Pancreas (tissue), 10 donors: ENCODE data around the gene MYLK. TPM values are rescaled to one million over a fixed set of nuclear protein-coding genes. Genes with fewer than 3 reads are reported as not detected.
A peak's percentile ranks its signal among the peaks of the same experiment; 100 is the strongest.
"Not testable (repeated sequence)": the region's sequence is repeated elsewhere in the genome, so short reads cannot be mapped to it uniquely, and the experiment has no call there.

Source experiments
- ATAC-seq, 4 donors: fragments of 200-7000 bp; cut with Tn5 transposase; one replicate each; pipeline versions ENCODE4 v1.8.0 to v1.9.1; 2020; ENCODE audit warnings: mild to moderate bottlenecking in 4 of 4, moderate library complexity in 4 of 4
- DNase-seq, 6 donors: peaks; one replicate each; pipeline ENCODE4 v3.0.0-alpha.2; 2020
- FAIRE-seq: peaks from 2 replicates; lab custom pipeline; 2012; peaks lifted over from hg19 to GRCh38; lab: Jason Lieb, UNC
- H3K27ac ChIP-seq, 4 donors: fragments of 200-600 bp; sonication (generic); 1 replicate in 3 of 4; 2 replicates in 1 of 4; pipeline versions ENCODE4 v1.5.0 to v1.8.0; 2020
- H3K27me3 ChIP-seq, 4 donors: fragments of 200-600 bp; one replicate each; pipeline ENCODE4 v1.8.0; 2021
- H3K36me3 ChIP-seq, 3 donors: fragments of 200-600 bp; sonication (generic) in 1 of 3; one replicate each; pipeline versions ENCODE4 v1.5.0 to v1.8.0; 2020 to 2021
- H3K4me1 ChIP-seq, 3 donors: fragments of 200-600 bp; one replicate each; pipeline ENCODE4 v1.8.0; 2021
- H3K4me3 ChIP-seq, 4 donors: fragments of 200-600 bp; sonication (generic) in 2 of 4; one replicate each; pipeline versions ENCODE4 v1.5.0 to v1.8.0; 2020 to 2021
- H3K9me3 ChIP-seq, 4 donors: fragments of 200-600 bp; one replicate each; pipeline ENCODE4 v1.8.0; 2021
- WGBS, 2 donors: extraction: QIAGEN DNeasy Blood & Tissue Kit; methylation state at CpG; one replicate each; pipeline ENCODE4 v1.1.7; 2013; 5-methylcytosine and 5-hydroxymethylcytosine counted together
- intact Hi-C, 3 donors: fragments of 100-400 bp; cut with DNase I; formaldehyde crosslinking; loops; one replicate each; pipeline versions ENCODE4 v1.11.1 to v1.14.2; 2022
- polyA plus RNA-seq, 2 donors: library from polyadenylated mRNA; stranded (reverse); fragments of 200-250 nt; gene quantifications; one replicate each; pipeline ENCODE4 v1.2.3, GENCODE V29; 2013
- total RNA-seq, 6 donors: library from RNA; stranded (reverse); fragmentation: NEBNext Ultra II Directional in 4 of 6; extraction: Animal tissue kit (Norgen Biotek cat#: 25700) in 4 of 6; gene quantifications; one replicate each; pipeline versions ENCODE4 v1.2.1 to v1.2.4, GENCODE V29; 2021 to 2023
- TF ChIP-seq, protein P1 (sequence below), 4 donors: fragments of 200-600 bp; sonication (generic) in 3 of 4; IDR thresholded peaks; one replicate each; pipeline versions ENCODE4 v1.5.0 to v1.8.0; 2021; ENCODE audit warnings: antibody characterized with exemption in 4 of 4
- donor health status: healthy with polysubstance abuse.
- donor health status: DM: no; HTN: no; CAD: no; lungs with moderate emphysema.
- donor health status: DM: no; HTN: no; CAD: no.
- donor health status: control.
- donor health status: control.
- donor health status: Bipolar disorder and iron deficiency.
- donor health status: DM: yes; HTN: yes; CAD: no.
- donor health status: DM: no; HTN: no; CAD: no.
- donor health status: DM: no; HTN: no; CAD: no.
- donor health status: DM: yes; HTN: yes; CAD: no.

Gene MYLK
- total and polyA plus RNA-seq, 8 donors: 3.1 to 12.0 (median 6.7) TPM

DNA sequence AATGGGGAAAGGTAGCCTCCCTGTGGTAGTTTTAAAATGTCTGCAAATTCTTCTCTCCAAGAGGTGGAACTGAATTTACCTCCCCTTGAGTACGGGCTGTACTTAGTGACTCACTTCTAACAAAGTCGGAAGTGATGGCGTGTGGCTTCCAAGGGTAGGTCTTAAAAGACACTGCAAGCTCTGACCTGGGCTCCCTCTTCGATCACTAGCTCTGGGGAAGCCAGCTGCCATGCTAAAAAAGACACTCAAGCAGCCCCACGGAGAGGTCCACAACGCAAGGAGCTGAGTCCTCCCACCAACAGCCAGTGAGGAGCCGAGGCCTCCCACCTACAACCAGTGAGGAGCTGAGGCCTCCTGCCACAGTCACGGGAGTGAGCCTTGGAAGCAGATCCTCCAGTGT lies 177.3 kb downstream of the MYLK start:
- Histone ChIP-seq H3K27ac (no peak overlapping the region), H3K4me1 (no peaks in the 10 kb centered on the region), H3K27me3 (no peaks in the 10 kb centered on the region), H3K4me3 (no peak overlapping the region), H3K36me3 (no peaks in the 10 kb centered on the region), H3K9me3 (no peaks in the 10 kb centered on the region)
- DNase-seq (no peak), FAIRE-seq (no peak), ATAC-seq (no peak)
- 80 to 87% methylated on average over 8 of the region's 8 CpGs for WGBS, 2 donors
- intact Hi-C loops: no loop called here
- TF ChIP-seq, protein P1, sequence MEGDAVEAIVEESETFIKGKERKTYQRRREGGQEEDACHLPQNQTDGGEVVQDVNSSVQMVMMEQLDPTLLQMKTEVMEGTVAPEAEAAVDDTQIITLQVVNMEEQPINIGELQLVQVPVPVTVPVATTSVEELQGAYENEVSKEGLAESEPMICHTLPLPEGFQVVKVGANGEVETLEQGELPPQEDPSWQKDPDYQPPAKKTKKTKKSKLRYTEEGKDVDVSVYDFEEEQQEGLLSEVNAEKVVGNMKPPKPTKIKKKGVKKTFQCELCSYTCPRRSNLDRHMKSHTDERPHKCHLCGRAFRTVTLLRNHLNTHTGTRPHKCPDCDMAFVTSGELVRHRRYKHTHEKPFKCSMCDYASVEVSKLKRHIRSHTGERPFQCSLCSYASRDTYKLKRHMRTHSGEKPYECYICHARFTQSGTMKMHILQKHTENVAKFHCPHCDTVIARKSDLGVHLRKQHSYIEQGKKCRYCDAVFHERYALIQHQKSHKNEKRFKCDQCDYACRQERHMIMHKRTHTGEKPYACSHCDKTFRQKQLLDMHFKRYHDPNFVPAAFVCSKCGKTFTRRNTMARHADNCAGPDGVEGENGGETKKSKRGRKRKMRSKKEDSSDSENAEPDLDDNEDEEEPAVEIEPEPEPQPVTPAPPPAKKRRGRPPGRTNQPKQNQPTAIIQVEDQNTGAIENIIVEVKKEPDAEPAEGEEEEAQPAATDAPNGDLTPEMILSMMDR (IDR thresholded peaks at IDR 0.05): no peak

DNA sequence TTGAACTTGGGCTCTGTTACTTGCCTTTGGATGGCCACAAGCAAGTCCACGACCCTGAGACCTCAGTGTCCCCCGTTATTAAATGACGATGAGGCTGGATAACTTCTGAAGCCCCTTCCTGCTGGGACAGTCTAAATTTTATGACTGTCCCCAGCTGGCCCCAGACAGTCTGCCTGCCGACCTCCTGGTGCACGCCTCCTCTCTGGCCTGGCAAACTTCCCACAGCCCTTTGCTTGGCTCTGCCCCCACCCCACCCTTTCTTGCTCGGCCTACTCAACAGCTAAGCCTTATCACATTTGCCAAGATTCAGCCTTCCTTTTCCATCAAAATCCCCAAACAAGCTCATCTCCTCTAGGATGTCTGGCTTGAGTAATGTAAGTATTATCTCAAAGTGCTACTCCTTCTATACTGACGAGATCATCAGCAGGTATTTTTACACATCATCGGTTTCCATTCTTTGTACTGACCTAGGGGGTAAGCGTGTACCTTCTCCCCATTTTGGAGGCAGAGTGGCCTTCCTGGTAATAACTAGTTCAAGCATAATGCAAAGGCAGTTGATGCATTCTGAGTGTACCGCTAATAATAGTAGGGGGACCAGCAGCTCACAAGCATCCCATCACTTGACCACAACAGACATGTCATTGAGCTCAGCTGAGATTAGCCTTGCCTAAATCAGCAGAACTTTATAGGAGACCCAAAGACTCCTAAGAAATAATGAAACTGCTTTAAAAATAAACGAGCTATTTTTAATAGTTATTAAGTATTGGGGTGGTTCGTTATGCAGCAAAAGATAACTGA lies 178.4 kb downstream of the MYLK start:
- Histone ChIP-seq H3K27me3 (no peaks in the 10 kb centered on the region), H3K4me3 (no peak overlapping the region), H3K9me3 (no peaks in the 10 kb centered on the region), H3K4me1 (no peaks in the 10 kb centered on the region), H3K36me3 (no peaks in the 10 kb centered on the region), H3K27ac (no peak overlapping the region)
- ATAC-seq (no peak), FAIRE-seq (no peak), DNase-seq (no peak)
- TF ChIP-seq, protein P1 (IDR thresholded peaks at IDR 0.05): no peak
- intact Hi-C loops: no loop called here
- 70 to 76% methylated on average over 12 of the region's 12 CpGs for WGBS, 2 donors

DNA sequence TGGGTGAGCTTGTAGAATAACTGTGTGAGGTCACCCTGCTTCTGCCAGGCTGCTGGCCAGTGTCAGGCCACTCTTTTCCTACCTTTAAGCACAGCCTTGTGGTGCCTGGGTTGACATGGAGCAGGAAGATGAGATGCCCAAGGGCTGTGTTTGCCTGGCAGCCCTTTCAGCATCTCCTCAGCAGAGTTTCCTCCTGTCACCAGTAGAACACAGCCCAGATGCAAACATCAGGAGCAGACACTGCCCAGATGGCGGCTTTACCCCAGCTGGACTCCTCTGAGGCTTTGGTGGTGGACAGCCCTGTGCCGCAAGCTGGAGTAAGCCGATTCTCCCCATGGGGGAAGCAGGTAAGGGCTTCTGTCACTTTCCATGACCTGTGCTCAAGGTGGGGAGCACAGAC lies 180.5 kb downstream of the MYLK start:
- ATAC-seq, FAIRE-seq, H3K4me3 ChIP-seq, intact Hi-C loops, H3K9me3 ChIP-seq, H3K4me1 ChIP-seq, H3K27me3 ChIP-seq, H3K36me3 ChIP-seq, H3K27ac ChIP-seq, DNase-seq: not testable (repeated sequence)
- 87 to 94% methylated on average over 3 of the region's 3 CpGs for WGBS, 2 donors

DNA sequence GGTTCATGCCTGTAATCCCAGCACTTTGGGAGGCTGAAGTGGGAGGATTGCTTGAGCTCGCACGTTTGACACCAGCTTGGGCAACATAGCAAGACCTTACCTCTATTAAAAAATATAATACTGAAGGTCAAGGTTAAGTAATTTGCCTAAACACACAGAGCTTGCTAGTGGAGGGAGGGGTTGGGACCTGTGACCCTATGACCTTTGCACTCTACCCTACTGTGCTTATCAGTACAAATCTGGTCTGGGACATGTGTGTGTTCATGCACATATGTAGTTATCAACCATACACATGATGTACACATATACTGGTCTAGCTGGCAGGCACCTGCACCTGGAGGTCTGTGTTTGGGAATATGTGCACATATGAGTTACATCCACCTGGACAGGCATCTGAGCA lies 181.4 kb downstream of the MYLK start:
- no peak for FAIRE-seq
- TF ChIP-seq, protein P1 (IDR thresholded peaks at IDR 0.05): no peak
- H3K27ac ChIP-seq: no peak overlapping the region
- no peak for ATAC-seq
- no peaks in the 10 kb centered on the region for H3K27me3 ChIP-seq
- H3K36me3 ChIP-seq: no peaks in the 10 kb centered on the region
- H3K9me3 ChIP-seq: no peaks in the 10 kb centered on the region
- intact Hi-C loops: no loop called here
- no peak overlapping the region for H3K4me3 ChIP-seq
- no peak for DNase-seq
- WGBS, 2 donors: 41% methylated on average over 2 of the region's 2 CpGs
- no peaks in the 10 kb centered on the region for H3K4me1 ChIP-seq

DNA sequence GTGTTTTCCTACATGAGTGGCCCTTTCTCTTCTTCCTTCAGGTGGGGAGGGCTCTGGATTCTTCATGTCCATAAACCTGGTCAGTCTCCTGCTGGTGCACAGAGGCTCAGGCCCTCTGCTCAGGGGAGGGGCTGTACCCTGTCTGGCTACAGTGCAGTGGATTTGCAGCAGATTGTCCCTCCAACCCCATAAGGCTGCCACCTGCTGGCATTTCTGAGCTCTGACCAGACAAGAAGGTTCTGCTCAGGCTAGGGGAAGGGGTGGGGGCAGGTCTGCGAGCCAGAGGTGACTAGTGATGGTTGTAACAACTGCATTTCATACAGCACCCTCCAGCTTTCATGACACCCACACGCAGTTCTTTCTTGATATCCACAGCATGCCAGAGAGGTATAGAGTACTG lies 182.1 kb downstream of the MYLK start:
- H3K9me3 ChIP-seq, intact Hi-C loops, H3K36me3 ChIP-seq, H3K27me3 ChIP-seq, H3K4me3 ChIP-seq, H3K4me1 ChIP-seq, H3K27ac ChIP-seq, FAIRE-seq: not testable (repeated sequence)
- TF ChIP-seq, protein P1 (IDR thresholded peaks at IDR 0.05): peak in 3 of 4 donors; percentile 16 to 43 (median 29)
- DNase-seq: peak in 5 of 6 donors; percentile 44 to 69 (median 53)
- peak; percentile 84 to 93 (median 90) for ATAC-seq
- 12 to 16% methylated on average over 2 of the region's 2 CpGs for WGBS, 2 donors
